Adipocyte (in vitro differentiated cells): ENCODE results near the gene B4GALNT1.

Experiments
- DNase-seq: peaks from one replicate; pipeline ENCODE4 v3.0.0-alpha.2; 2015; ENCODE audit warnings: low read depth
- H3K27me3 ChIP-seq: replicated peaks from 2 replicates; pipeline ENCODE4 v1.7.0; 2013; ENCODE audit warnings: mild to moderate bottlenecking, low read length, moderate library complexity; ENCODE audit not compliant: control insufficient read depth, insufficient read depth
- H3K36me3 ChIP-seq: 2 replicates; pipeline ENCODE4 v1.7.0; 2013; ENCODE audit warnings: low read length, mild to moderate bottlenecking, moderate library complexity; ENCODE audit not compliant: control insufficient read depth, insufficient read depth, severe bottlenecking
- H3K4me1 ChIP-seq: 2 replicates; pipeline ENCODE4 v1.7.0; 2013; ENCODE audit warnings: mild to moderate bottlenecking, low read length, moderate library complexity; ENCODE audit not compliant: control insufficient read depth, insufficient read depth
- H3K4me3 ChIP-seq: 2 replicates; pipeline ENCODE4 v1.7.0; 2013; ENCODE audit warnings: mild to moderate bottlenecking, low read length, moderate library complexity
- H3K9ac ChIP-seq: 2 replicates; pipeline ENCODE4 v1.7.0; 2013; ENCODE audit warnings: mild to moderate bottlenecking, low read length, moderate library complexity
- H3K9me3 ChIP-seq: 2 replicates; pipeline ENCODE4 v1.7.0; 2013; ENCODE audit warnings: mild to moderate bottlenecking, low read length, moderate library complexity; ENCODE audit not compliant: control insufficient read depth

The B4GALNT1 gene

DNA sequence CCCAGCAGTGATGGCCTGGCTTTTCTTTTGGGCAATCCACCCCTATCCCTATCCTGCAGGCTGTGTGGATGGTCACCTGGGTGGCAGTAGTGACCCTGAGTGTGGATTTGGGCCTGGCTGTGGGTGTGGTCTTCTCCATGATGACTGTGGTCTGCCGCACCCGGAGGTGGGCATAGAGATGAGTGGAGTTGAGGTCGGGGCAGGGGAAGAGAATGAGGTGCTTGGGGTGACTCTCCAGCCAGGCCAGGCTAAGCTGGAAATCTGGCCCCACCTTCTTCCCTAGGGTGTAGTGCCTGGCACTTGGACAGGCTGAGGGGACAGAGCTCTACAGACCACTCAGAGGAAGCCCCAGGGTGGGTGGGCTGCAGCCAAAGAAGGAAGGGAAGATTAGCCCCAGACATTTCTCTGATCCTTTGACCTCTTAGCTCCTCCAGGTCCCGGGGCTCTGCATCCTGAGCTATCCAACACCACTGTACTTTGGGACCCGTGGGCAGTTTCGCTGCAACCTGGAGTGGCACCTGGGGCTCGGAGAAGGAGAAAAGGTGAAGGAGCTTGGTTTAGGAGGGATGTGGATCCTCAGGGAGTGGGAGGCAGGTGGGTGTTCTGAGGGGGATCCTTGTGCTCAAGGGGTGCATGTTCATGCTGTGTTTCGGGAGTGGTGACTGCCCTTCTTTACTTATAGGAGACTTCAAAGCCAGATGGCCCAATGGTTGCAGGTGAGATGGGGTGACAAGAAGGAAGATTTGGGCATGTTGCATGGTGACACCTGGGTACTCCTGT is 8.4 kb downstream of the B4GALNT1 start:
- Histone ChIP-seq H3K4me1 (peaks cover 6% of the 10 kb centered on the region), H3K9me3 (no peaks in the 10 kb centered on the region), H3K9ac (no peak overlapping the region), H3K4me3 (no peak overlapping the region), H3K27me3 (peaks cover 87% of the 10 kb centered on the region), H3K36me3 (no peaks in the 10 kb centered on the region)
- no peak for DNase-seq

DNA sequence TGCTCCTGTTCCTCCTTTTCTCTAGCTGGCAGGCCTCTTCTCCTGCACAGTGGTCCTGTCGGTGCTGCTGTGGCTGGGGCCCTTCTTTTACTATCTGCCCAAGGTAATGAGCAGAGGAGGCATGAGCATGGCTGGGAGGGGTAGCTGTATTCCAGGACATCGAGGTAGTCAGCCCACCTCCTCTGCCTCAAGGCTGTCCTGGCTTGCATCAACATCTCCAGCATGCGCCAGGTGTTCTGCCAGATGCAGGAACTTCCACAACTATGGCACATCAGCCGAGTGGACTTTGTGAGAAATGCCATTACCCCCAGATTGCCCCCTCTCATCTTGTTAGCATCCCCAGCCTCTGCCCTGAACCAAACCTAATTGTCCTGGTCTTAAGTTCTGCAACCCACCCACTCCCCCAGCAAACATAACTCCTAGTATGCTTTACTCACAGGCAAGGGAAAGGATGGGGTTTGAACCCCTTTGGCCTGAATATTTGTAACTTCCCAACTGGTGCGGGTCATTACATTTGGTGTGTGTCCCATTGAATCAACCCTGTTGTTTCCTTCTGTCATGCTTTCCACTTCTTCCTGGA is 9.1 kb downstream of the B4GALNT1 start:
- Histone ChIP-seq H3K4me3 (no peak overlapping the region), H3K27me3 (peaks cover 91% of the 10 kb centered on the region), H3K9me3 (no peaks in the 10 kb centered on the region), H3K9ac (no peak overlapping the region), H3K36me3 (no peaks in the 10 kb centered on the region), H3K4me1 (peaks cover 6% of the 10 kb centered on the region)
- no peak for DNase-seq

DNA sequence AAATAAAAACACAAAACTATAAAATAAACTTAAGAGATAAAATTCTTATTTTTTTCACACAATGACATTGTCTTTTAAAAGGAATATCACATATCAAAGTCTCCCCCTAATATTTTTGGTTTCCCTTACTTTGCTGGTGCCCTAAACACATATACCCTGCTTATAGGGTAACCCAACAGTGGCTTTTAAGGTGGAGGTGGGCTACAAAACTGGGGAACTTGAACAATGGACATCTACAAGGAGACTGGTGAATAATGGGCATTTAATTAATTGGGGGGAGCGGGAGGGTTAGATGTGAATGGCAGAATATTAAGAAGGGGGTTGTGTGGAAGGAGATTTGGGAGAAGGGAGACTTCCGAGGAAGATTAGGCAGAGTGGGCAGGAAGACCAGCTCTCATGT is 9.6 kb downstream of the B4GALNT1 start:
- DNase-seq = no peak
- Histone ChIP-seq H3K9me3 (no peaks in the 10 kb centered on the region), H3K4me1 (peaks cover 6% of the 10 kb centered on the region), H3K36me3 (no peaks in the 10 kb centered on the region), H3K9ac (no peak overlapping the region), H3K27me3 (peaks cover 86% of the 10 kb centered on the region), H3K4me3 (no peak overlapping the region)

GRCh38 chr12:57622293-57623245 is 10.4 kb downstream of the B4GALNT1 start:
- peaks cover 6% of the 10 kb centered on the region for H3K4me1 ChIP-seq
- no peak for DNase-seq
- H3K36me3 ChIP-seq = no peaks in the 10 kb centered on the region
- no peak overlapping the region for H3K4me3 ChIP-seq
- H3K9ac ChIP-seq = no peak overlapping the region
- H3K27me3 ChIP-seq = peaks cover 80% of the 10 kb centered on the region
- no peaks in the 10 kb centered on the region for H3K9me3 ChIP-seq

DNA sequence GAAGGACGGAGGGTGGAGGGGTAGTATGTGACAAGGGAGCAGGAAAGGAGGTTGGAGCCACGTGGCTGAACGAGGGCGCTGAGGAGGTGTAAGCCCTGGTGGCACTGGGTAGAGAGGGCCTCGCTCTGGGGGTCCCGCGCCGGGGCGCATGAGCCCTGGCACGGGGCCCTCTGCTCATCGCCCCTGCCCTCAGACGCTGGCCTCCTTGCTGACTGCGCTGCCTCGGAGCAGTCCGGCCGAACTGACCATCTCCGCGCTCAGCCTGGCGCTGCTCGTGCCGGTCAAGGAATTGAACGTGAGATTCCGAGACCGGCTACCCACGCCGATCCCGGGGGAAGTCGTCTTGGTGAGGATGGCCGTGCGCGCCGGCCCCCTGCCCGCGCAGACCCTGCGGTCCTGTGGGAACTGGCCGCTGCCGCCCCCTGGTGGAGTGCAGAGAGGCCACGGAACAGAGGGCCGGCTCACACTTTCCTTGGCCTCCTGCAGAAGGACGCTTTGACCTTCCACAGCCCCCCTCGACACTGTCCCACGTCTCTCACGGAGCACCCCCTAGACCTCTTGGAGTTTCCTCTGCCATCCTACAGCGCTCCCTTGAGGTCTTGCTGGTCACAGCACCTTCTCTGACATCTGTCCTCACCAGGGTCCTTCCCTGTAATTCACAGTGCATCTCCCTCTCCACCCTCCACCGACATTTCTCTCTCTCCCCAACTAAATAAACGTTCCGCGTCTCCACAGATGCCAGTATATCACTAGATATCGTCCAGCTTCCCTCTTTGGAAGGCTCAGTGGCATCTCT is 11.3 kb downstream of the B4GALNT1 start:
- Histone ChIP-seq H3K36me3 (no peaks in the 10 kb centered on the region), H3K4me3 (peak overlapping the region; percentile 66), H3K9me3 (no peaks in the 10 kb centered on the region), H3K4me1 (peaks cover 6% of the 10 kb centered on the region), H3K9ac (no peak overlapping the region), H3K27me3 (peaks cover 76% of the 10 kb centered on the region)
- DNase-seq = peak; percentile 81

DNA sequence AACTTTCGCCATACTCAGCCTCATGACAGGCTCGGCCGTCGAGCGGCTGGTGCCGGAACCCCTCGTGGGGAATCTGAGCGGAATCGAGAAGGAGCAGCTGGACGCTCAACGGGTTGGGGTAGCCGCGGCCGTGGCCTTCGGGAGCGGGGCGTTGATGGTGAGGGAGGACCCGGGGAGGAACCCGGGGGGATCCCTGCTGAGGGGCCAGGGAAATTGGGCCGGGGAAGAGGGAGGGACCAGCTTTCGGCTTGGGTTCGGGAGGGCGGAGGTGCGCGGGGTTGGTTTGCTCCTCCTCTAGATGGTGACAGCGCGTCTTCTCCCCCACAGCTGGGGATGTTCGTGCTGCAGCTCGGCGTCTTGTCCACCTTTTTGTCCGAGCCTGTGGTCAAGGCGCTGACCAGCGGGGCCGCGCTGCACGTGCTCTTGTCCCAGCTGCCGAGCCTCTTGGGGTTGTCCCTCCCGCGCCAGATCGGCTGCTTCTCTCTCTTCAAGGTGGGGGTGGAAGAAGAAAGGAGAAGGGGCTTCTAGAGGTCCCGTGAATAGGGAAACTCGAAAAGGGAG is 12.0 kb downstream of the B4GALNT1 start:
- Histone ChIP-seq H3K4me3 (peak overlapping the region; percentile 66), H3K36me3 (no peaks in the 10 kb centered on the region), H3K9me3 (no peaks in the 10 kb centered on the region), H3K27me3 (peaks cover 73% of the 10 kb centered on the region), H3K4me1 (peaks cover 9% of the 10 kb centered on the region), H3K9ac (no peak overlapping the region)
- DNase-seq = no peak

DNA sequence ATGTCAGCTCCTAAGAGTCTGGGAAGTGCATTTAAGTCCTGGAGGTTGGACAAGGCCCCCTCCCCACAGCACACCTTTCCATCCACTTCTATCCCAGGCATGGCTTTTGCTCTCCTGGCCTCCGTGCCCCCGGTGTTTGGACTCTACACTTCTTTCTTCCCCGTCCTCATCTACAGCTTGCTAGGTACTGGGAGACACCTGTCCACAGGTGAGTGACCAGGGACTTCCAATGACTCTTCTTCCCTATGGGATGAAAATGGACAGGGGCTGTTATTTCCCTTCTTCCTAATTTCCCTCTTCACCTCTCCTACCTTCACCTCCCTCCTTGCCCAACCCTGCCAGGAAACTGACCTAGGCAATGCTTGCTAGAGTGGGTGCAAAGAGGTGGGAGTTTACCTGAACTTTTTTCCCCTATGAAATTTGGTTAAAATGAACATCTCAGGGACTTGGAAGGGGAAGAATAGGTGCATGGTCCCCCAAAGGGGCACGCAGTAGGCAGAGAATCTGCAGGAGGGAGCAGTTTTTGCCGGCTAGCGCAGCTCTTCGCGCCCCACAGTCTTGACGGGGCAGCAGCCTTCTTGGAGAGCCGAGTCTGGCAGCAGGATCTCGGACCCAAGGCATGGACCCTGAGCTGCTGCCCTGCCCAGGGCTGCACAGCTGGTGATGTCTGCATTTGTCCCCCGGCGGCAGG is 12.6 kb downstream of the B4GALNT1 start:
- H3K27me3 ChIP-seq = peaks cover 68% of the 10 kb centered on the region
- no peak for DNase-seq
- no peaks in the 10 kb centered on the region for H3K36me3 ChIP-seq
- peaks cover 9% of the 10 kb centered on the region for H3K4me1 ChIP-seq
- no peak overlapping the region for H3K9ac ChIP-seq
- no peaks in the 10 kb centered on the region for H3K9me3 ChIP-seq
- H3K4me3 ChIP-seq = no peak overlapping the region

GRCh38 chr12:57619434-57620244 is 13.4 kb downstream of the B4GALNT1 start:
- DNase-seq = no peak
- Histone ChIP-seq H3K36me3 (no peaks in the 10 kb centered on the region), H3K4me1 (peaks cover 9% of the 10 kb centered on the region), H3K9ac (no peak overlapping the region), H3K9me3 (no peaks in the 10 kb centered on the region), H3K27me3 (peaks cover 61% of the 10 kb centered on the region), H3K4me3 (no peak overlapping the region)

DNA sequence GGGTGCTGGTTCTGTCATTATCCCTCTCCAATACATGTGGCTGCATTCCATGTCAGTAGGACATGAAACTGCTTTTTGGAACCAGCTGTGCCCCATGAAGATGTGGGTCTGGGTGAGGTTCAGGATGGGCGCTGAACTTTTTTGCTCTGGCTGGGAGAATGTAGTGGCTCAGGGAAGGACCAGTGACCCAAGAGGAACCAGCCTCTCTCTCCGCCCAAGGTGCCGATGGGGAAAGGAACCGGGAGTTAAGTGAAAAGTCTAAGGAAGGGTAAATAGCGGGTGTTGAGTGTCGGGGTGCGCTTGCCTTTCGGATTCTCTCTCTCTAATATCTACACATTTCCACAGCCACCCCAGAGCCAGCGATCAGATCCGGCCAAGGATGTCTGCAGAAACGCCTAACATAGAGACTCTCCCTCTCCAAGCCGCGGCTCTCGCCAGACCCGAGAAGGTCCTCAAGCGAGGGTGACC is 14.0 kb downstream of the B4GALNT1 start:
- H3K27me3 ChIP-seq = peaks cover 61% of the 10 kb centered on the region
- H3K4me1 ChIP-seq = peaks cover 9% of the 10 kb centered on the region
- no peaks in the 10 kb centered on the region for H3K36me3 ChIP-seq
- H3K4me3 ChIP-seq = no peak overlapping the region
- no peak for DNase-seq
- no peaks in the 10 kb centered on the region for H3K9me3 ChIP-seq
- no peak overlapping the region for H3K9ac ChIP-seq
